ENCODE measurements around the gene AMN1. TPM values are rescaled to one million over a fixed set of nuclear protein-coding genes. Genes with fewer than 3 reads are reported as not detected.
A peak's percentile ranks its signal among the peaks of the same experiment; 100 is the strongest.
"Not testable (repeated sequence)": the region's sequence is repeated elsewhere in the genome, so short reads cannot be mapped to it uniquely, and the experiment has no call there.

AMN1 gene
- polyA plus RNA-seq, 1 donor (not counting 4 experiments of a cell fraction or from before 2014, with no cell fraction given), result 11.3 TPM

- no peak for TF ChIP-seq CTCF (optimal IDR thresholded peaks at IDR 0.05 in 1 of 3, IDR thresholded peaks at IDR 0.05 in 1 of 3, conservative IDR thresholded peaks at IDR 0.05 in 1 of 3; ENCODE audit: extremely low read depth in 1 of 3, insufficient read depth in 2 of 3, low read length in 3 of 3)
- TF ChIP-seq EZH2 (IDR thresholded peaks at IDR 0.05; ENCODE audit: low read length), result no peak
- H3K9me1 ChIP-seq (ENCODE audit: control insufficient read depth, extremely low read depth, insufficient read depth, low read length), result no peaks in the 10 kb centered on the region
- DNase-seq (ENCODE audit: low read depth, low spot score), result no peak
- dilution Hi-C loops (cut with MboI; ENCODE audit: extremely low pct_ligation_motif_present, low sequenced_read_pairs), result no loop called here
- H3K79me2 ChIP-seq (ENCODE audit: control insufficient read depth, insufficient read depth, low read length), result no peaks in the 10 kb centered on the region
- no peaks in the 10 kb centered on the region for H4K20me1 ChIP-seq (ENCODE audit: control insufficient read depth, extremely low read depth, insufficient read depth, low read length)
- peak; percentile 46 for FAIRE-seq
- H3K4me2 ChIP-seq (ENCODE audit: control insufficient read depth, extremely low read depth, insufficient read depth, low read depth, low read length), result no peak overlapping the region
- no peak overlapping the region for H3K9ac ChIP-seq (ENCODE audit: control insufficient read depth, extremely low read depth, insufficient read depth, low read length)
- H3K9me3 ChIP-seq (ENCODE audit: control insufficient read depth, low read depth, low read length), result no peaks in the 10 kb centered on the region
- H2AFZ ChIP-seq (ENCODE audit: control insufficient read depth, low read length), result no peak overlapping the region
- no peak overlapping the region for H3K4me3 ChIP-seq (ENCODE audit: control insufficient read depth in 2 of 3, extremely low read depth in 1 of 3, insufficient read depth in 2 of 3, low read depth in 1 of 3, low read length in 3 of 3)
- peaks cover 22% of the 10 kb centered on the region for H3K4me1 ChIP-seq (ENCODE audit: control insufficient read depth, extremely low read depth, insufficient read depth, low read length)
- H3K36me3 ChIP-seq (ENCODE audit: control insufficient read depth in 2 of 2, extremely low read depth in 1 of 2, insufficient read depth in 2 of 2, low read length in 2 of 2), result no peaks in the 10 kb centered on the region
- peak overlapping the region; percentile 70 for H3K27ac ChIP-seq (ENCODE audit: control insufficient read depth, insufficient read depth, low read length)
- no peaks in the 10 kb centered on the region for H3K27me3 ChIP-seq (ENCODE audit: control insufficient read depth, extremely low read depth, insufficient read depth, low read length)
These were observed 7.7 kb upstream of the AMN1 start for GRCh38 chr12:31736472-31736871.

- H3K4me3 ChIP-seq (ENCODE audit: control insufficient read depth in 2 of 3, extremely low read depth in 1 of 3, insufficient read depth in 2 of 3, low read depth in 1 of 3, low read length in 3 of 3); H3K9me3 ChIP-seq (ENCODE audit: control insufficient read depth, low read depth, low read length); H3K36me3 ChIP-seq (ENCODE audit: control insufficient read depth in 2 of 2, extremely low read depth in 1 of 2, insufficient read depth in 2 of 2, low read length in 2 of 2); H3K9me1 ChIP-seq (ENCODE audit: control insufficient read depth, extremely low read depth, insufficient read depth, low read length); dilution Hi-C loops (cut with MboI; ENCODE audit: extremely low pct_ligation_motif_present, low sequenced_read_pairs); H4K20me1 ChIP-seq (ENCODE audit: control insufficient read depth, extremely low read depth, insufficient read depth, low read length); H3K27me3 ChIP-seq (ENCODE audit: control insufficient read depth, extremely low read depth, insufficient read depth, low read length); H3K79me2 ChIP-seq (ENCODE audit: control insufficient read depth, insufficient read depth, low read length); H3K4me2 ChIP-seq (ENCODE audit: control insufficient read depth, extremely low read depth, insufficient read depth, low read depth, low read length): not testable (repeated sequence)
- DNase-seq (ENCODE audit: low read depth, low spot score) (peak; percentile 44), FAIRE-seq (peak; percentile 46)
- Histone ChIP-seq H3K27ac (ENCODE audit: control insufficient read depth, insufficient read depth, low read length) (peak overlapping the region; percentile 98), H3K9ac (ENCODE audit: control insufficient read depth, extremely low read depth, insufficient read depth, low read length) (peak overlapping the region; percentile 75), H2AFZ (ENCODE audit: control insufficient read depth, low read length) (peak overlapping the region; percentile 8), H3K4me1 (ENCODE audit: control insufficient read depth, extremely low read depth, insufficient read depth, low read length) (peaks cover 30% of the 10 kb centered on the region)
These were observed 5.0 kb upstream of the AMN1 start for GRCh38 chr12:31733549-31734432.

Measured in keratinocyte (primary cell).